Ishikawa (cell line): Measurements from ENCODE around the gene JCAD.

ENCODE experiments used
- CEBPB ChIP-seq: IDR thresholded peaks from 2 replicates; pipeline ENCODE4 v1.6.1; 2012
- EP300 ChIP-seq: IDR thresholded peaks from 2 replicates; pipeline ENCODE4 v1.6.1; 2012; ENCODE audit warnings: borderline replicate concordance
- FOXM1 ChIP-seq: IDR thresholded peaks from 2 replicates; pipeline ENCODE4 v1.6.1; 2012; ENCODE audit warnings: low read depth, borderline replicate concordance
- MAX ChIP-seq: IDR thresholded peaks from 2 replicates; pipeline ENCODE4 v1.6.1; 2012
- RAD21 ChIP-seq: IDR thresholded peaks from 2 replicates; pipeline ENCODE4 v1.6.1; 2012; ENCODE audit warnings: low read depth
- REST ChIP-seq: IDR thresholded peaks from 2 replicates; pipeline ENCODE4 v1.6.1; 2012; ENCODE audit warnings: low read depth, mild to moderate bottlenecking
- TAF1 ChIP-seq: IDR thresholded peaks from 2 replicates; pipeline ENCODE4 v1.6.1; 2012; ENCODE audit warnings: low read depth, mild to moderate bottlenecking
- TCF12 ChIP-seq: IDR thresholded peaks from 2 replicates; pipeline ENCODE4 v1.6.1; 2012; ENCODE audit warnings: low read depth
- YY1 ChIP-seq: IDR thresholded peaks from 2 replicates; pipeline ENCODE4 v1.6.1; 2012; ENCODE audit warnings: low read depth
- ZBTB7A ChIP-seq: IDR thresholded peaks from 2 replicates; pipeline ENCODE4 v1.6.1; 2012; ENCODE audit warnings: low read depth

GRCh38 chr10:30039567-30039966 lies 19.8 kb downstream of the JCAD start:
- TF ChIP-seq RAD21 (no peak), TAF1 (no peak), EP300 (no peak), MAX (no peak), REST (no peak), CEBPB (no peak), TCF12 (no peak), ZBTB7A (no peak), FOXM1 (no peak), YY1 (no peak)
